GM19463 (cell line): Measurements from ENCODE around the gene C18orf32.
"Not testable (repeated sequence)": the region's sequence is repeated elsewhere in the genome, so short reads cannot be mapped to it uniquely, and the experiment has no call there.

Source experiments
- ATAC-seq: cut with Tn5 transposase; IDR thresholded peaks from one replicate; pipeline ENCODE4 v1.9.1; 2021; ENCODE audit warnings: mild to moderate bottlenecking, moderate library complexity; ENCODE audit not compliant: unreplicated experiment

Gene C18orf32

GRCh38 chr18:49472459-49472858, 14.6 kb downstream of the C18orf32 start:
- ATAC-seq: no peak

DNA sequence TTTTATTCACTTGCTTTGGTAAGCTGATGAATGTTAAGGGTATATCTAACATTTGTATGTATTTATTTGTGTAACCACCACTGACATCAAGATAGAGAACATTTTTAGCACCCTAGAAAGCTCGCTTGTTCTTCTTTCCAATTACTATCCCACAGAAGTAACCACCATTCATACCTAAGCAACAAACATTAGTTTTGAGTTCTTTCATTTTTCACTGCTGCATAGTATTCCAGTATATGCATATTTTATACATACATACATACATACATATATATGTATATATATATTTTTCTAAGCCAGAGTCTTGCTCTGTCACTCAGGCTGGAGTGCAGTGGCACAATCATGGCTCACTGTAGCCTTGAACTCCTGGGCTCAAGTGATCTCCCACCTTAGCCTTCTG, 15.5 kb downstream of the C18orf32 start:
- ATAC-seq: no peak

GRCh38 chr18:49467599-49467998, 19.4 kb downstream of the C18orf32 start:
- ATAC-seq: no peak

- no peak for ATAC-seq
These were observed 19.9 kb downstream of the C18orf32 start for GRCh38 chr18:49467019-49467563.

- no peak for ATAC-seq
These were observed 22.1 kb downstream of the C18orf32 start for GRCh38 chr18:49464718-49465598.

DNA sequence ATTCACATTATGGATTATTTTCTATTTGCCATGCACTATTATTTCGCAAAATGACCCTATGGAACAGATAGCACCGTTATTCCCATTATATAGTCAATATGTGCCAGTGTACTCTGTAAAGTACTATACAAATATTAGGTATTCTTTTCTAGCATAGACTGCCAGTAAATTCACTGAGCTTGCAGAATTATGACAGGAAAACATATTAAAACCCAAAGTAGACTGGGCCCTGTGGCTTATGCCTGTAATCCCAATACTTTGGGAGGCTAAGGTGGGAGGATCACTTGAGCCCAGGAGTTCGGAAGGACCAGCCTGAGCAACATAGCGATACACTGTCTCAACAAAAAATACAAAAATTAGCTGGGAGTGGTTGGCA, 25.4 kb downstream of the C18orf32 start:
- no peak for ATAC-seq

DNA sequence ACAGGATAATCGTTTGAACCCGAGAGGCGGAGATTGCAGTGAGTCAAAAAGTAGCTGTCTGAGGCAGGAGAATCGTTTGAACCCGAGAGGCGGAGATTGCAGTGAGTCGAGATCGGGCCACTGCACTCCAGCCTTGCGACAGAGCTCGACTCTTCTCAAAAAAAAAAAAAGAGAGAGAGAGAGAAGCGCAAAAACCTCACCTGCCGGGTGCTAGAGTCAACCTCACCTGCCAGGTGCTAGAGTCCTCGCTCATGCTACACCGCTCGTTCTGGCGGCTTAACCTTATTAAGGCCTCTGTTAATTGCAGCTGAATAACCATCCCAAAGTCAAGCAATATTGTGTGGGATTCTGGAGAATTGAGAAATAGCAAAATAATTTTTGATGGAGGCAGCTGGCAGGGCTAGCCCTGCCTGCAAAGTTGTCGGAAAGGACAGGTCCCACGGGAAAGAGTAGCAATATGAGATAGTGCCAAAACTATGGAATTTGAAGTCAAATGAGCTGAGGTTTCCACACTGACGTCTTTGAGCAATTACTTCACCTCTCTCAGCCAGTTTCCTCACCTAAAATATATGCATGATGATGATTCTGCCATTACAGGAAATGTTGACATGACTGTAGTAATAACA, 25.9 kb downstream of the C18orf32 start:
- ATAC-seq: no peak

DNA sequence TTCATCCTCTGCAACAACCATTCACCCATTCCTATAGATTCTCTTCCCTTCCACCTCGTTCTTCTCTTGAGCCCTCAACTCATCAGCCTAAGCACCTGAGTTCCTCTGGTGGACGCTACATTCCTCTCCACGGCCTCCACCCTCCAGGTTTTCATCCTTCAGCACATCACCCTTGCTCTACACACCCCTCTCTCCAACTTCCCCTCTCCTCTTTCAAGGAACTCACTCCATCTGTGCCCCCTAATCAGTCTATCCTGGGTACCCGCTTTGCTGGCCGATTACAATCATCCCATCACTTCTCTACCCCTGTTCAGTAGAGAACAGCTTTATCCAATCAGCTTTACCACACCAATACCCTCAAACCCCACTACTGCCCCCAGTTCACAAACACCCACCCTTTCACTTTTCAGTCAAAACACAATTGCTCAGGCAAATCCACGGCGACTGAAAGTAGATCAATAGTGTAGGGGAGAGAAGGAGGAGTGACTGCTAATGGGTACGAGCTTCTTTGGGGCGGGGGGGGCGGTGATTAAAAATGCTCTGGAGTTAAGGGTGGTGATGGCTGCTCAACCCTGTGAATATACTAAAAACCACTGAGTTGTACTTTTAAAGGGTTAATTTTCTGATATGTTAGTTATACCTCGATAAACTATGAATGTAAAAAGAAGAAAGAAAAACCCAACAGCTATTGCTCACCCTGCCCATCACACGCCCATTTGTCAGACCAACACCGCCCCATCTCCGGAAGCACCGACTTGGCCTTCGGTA, 27.4 kb downstream of the C18orf32 start:
- ATAC-seq: no peak

- no peak for ATAC-seq
These were observed 29.4 kb downstream of the C18orf32 start for GRCh38 chr18:49457616-49458015.

DNA sequence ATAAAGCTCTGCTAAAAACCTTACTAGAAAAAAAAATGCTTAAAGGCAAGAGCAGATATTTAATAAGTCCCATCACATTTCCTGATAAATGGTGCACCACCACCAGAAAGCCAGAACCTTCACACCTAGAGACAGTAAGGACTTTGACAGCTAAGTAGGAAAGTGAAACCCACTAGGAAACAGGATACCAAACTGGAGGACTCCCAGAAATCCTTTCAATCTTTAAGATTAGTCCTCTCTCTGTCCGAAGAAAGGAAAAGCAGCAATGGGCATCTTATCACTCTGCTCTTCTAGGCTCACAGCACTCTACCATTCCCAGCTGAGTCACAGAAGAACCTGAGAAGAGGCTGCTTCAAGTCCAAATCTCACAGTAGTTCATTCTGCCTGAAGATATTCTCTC, 30.2 kb downstream of the C18orf32 start:
- ATAC-seq: no peak

GRCh38 chr18:49452534-49452933, 34.5 kb downstream of the C18orf32 start:
- not testable (repeated sequence) for ATAC-seq

DNA sequence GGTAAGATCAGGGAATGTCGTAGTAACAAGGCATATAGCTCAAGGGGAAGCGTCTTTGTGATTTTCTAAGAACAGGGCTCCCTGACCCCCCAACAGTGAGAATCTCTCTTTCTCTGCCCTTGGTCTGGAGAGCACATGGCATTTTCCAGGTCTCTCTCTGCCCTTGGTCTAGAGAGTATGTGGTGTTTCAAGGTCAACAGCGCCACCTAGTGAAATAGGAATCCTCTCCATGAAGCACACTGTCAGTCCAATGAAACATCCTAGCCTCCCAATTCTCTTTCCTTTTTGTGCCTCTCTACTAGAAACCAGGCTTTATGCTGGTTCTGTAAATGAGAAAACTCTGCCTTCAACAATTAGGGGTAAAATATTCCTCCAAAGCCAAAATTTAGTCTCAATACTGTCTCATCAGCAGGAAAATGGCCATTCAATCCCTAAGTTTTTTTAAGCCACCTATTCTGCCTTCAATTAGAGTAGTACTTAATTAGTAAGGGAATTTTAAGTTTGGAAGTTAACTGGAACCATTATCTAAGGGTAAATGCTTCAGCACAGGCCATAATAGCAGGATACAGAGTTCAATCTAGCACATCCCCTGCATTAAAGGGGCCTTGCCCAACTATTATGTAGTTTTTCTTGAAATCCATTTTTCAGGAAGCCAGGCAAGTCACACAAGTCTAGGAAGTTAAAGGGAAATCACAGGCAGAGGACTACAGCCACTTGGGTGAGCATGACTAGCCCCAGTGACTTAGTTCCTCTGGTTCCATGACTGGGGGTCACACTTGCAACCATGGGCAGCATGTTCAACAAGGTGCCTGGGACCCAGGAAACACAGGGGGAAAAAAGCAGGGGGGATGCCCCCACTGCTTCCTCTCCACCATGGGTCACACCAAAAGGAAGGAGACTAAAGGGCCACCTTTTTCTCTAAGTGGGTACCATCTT, 39.0 kb downstream of the C18orf32 start:
- ATAC-seq: no peak

DNA sequence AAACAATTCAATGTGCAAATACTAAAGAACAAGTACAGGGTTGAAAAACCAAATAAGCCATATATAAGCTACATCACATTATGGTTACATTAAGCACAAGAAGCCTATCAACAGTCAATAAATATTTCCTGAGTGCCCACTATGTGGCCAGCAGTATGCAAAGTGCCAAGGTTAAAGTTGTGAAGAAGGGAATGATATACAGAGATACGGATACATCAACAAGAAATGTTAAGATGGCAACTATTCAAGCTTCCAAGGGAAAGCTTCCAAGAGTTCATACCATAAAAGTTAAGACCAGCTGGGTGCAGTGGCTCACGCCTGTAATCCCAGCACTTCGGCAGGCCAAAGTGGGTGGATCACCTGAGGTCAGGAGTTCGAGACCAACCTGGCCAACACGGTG, 40.6 kb downstream of the C18orf32 start:
- no peak for ATAC-seq

DNA sequence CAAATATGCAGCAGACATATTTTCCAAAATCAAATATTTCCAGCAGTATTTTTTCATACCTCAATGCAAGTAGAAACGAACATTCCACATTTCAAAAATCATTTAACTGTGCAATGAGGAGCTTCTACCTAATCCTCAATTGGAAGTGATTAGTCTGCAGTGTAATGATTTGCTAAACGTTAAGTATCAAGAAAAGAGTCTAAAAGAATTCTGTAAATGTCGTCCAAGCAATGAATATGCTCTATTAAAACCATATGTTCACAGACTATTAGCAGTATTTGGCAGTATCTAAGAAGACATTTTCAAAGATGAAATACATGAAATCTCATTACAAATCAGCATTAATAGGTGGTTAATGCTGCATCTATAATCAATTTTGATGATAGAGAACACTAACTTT, 42.5 kb downstream of the C18orf32 start:
- no peak for ATAC-seq

- no peak for ATAC-seq
These were observed 43.2 kb downstream of the C18orf32 start for GRCh38 chr18:49443837-49444236.

DNA sequence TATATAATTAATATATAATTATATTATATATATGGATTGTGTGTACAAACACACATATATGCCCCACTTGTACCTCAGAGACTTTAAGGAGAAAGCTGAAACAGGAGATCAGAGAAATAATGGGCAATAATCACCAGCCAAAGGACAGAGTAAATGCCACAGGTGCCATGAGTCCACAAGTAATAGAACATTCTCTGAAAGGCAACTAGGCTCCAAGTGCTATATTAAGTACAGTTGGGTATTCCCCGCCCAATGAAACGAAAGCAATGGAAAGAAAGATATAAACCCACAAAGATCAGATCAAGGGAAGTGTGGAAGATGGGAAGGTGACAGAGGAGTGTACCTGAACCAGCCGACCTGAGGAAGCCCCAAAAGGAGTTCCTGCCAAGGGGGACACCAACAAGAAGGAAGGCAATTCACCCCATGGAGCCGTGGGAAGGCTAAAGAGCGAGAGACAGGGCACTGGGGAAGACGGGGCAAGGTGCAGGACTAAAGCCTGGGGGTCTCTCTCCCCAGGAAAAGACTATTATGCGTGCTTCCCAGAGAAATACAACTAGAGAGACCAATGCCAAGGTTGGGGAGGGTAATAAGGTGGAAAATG, 45.6 kb downstream of the C18orf32 start:
- no peak for ATAC-seq

DNA sequence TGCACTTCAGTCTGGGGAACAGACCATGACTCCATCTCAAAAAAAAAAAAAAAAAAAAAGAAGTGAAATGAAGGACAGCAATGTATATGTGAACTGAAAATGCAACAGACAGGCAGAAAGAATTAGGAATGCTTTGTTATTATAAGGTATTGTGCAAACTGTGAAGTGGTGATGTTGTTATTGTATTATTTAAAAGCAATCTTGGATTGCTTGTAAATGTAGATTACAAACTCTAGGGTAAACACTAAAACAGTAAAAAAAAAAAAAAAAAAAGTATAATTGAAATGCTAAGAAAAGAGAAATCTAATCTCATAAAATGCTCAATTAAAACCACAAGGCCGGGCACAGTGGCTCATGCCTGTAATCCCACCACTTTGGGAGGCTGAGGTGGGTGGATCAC, 51.9 kb downstream of the C18orf32 start:
- ATAC-seq: no peak

DNA sequence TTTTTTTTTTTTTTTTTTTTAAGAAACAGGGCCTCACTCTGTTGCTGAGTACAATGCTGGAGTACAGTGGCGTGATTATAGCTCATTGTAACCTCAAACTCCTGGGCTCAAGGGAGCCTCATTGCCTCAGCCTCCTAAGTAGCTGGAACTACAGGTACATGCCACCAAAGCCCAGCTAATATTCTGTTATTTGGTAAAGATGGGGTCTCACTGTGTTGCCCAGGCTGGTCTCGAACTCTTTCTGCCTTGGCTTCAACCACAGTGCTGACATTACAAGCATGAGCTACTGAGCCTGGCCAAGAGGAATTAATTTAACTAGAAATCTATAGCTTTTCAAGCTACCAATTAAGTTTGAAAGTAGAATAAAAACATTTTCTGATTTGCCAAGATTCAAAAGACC, 54.4 kb downstream of the C18orf32 start:
- ATAC-seq: no peak

DNA sequence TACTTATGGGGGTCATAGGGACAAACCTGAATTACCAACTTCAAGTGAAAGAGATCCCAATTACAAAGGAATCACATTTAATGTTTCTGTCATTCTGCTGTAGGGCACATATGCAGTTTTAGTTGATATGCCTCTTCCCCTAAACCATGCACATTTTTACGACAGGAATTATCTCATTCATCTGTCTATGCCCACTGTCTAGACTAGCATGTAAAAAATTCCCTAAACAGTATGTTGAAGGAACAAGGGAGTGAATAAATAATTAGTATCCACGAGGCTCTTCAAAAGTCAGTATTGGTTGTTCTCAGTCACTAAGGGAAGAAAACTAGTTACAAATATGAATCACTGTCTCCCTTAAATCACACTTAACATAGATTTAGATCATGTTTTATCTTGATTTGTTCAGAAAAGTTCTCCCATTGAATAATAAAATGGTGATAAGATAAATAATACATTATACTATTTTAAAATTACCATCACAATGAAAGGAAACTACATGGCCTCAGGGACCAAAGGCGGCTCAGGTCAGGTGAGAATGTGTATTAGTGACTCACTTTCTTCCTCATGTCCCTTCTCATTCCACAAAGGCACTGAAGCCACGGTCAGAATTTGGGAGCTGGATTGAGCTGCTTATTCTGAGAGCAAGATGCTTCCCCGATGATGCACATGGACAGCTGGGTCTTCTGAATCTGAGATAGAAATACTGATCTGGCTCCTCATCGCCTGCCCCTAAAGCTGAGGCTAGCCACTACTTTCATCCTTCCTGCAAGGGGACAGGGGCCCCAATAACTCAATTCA, 55.7 kb downstream of the C18orf32 start:
- ATAC-seq: no peak
